A549 treated with AZD2906 at 1 μM for 4 hours (cell line): Measurements from ENCODE around the gene ZAP70. TPM values are rescaled to one million over a fixed set of nuclear protein-coding genes. Genes with fewer than 3 reads are reported as not detected.

Source experiments
- total RNA-seq: library from RNA; stranded (reverse); fragments of 200-300 nt; extraction: Qiagen RNA extraction; gene quantifications from 5 replicates; pipeline ENCODE4 v1.2.3, GENCODE V29; 2022

The ZAP70 gene
- total RNA-seq, result 0.02 to 0.18 TPM (median 0.04 TPM) in 4 of 5 replicates, not detected in the other

DNA sequence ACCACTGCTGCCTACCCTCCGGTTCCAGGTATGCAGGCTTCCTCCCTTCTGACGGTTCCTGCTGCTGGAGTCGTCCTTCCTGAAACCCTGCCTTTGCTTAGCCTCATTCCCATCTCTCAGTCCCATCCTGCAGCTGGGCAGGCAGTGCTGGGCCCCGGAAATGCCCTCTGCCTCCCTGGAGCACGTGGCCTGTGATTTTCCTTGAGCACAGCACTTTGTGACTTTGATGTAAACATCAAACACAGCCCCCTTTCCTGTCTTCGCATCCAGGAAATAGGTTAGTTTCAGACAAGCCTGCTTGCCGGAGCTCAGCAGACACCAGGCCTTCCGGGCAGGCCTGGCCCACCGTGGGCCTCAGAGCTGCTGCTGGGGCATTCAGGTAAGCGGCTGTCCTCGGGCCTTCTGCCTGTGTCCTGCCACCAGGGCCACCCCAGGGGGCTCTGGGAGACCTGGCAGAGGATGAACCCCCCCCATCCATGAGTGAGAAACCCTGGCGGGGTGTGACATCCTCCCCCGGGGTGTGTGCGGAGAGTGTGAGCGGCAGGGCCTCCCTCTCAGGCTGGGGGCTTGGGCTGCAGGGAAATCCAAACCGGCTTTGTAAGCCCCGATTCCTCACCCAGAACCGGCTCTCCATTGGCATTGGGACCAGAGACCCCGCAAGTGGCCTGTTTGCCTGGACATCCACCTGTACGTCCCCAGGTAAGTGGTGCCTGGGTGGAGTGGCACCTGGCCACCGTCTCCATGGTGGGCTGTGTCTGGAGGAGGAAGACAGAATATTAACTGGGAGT lies at the start of gene ZAP70:
TSS of gene ZAP70 (plus strand) at position 281 of the 788 bp plus-strand sequence. CDS start 10,461 bp downstream, outside the sequence.

DNA sequence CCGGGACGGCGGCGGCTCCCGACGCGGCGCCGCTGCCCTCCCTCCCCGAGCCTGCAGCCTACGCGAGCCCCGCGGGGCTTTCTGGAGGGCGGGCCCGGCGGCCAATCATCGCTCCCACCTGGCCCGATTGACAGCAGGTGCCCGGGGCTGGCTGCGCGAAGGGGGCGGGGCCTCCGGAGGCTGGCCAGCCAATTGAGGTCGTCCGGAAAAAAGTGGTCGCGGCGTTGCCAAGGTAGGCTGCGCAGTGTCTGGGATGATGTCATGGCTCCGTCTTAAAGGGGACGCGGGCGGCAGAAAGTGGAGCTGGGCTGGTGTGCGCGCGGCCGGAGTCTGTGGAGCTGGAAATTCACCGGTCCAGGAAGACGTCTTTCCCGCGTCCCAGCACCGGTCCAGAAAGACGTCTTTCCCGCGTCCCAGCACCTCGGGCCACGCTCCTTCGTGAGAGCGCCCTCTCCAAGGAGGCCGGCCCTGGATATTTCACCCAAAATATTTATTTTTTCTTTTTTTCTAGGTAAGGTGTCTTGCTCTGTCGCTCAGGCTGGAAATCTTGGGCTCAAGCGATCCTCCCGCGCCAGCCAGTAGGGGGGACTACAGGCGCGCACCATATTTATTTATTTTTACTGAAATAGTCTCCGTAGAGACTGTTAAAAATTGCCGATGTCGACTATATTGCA lies 49.3 kb upstream of the ZAP70 start, which contains the start of gene ACTR1B:
TSS of gene ACTR1B (minus strand) at position 83 of the 674 bp plus-strand sequence. CDS start 154 bp downstream, outside the sequence.

DNA sequence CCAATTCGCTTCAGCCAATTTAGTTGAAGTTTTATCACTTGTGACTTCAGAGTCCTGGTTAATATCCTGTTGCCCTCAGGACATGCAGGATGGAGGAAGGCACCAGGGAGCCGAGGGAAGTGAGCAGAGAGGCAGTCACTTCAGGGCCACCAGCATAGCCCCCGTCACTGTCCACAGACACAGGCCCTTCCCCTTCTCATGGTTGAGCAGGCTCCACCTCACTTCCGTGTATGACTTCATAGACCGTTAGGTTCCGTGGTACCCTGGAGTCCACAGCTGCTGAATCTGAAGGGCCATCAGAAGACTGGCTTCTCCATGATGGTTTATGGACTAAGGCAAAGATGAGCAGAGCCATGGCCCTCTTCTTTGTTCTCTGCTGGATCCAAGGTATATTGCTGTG lies 43.9 kb upstream of the ZAP70 start, which contains the start of gene C2orf92:
TSS of gene C2orf92 (plus strand) at position 266 of the 400 bp plus-strand sequence. CDS start at position 342, 76 bp downstream.

Other genes starting within 250 kb of the ZAP70 start
- 4.7 to 5.9 TPM (median 5.0 TPM) in 5 replicates for gene ANKRD36B, start 123.7 kb upstream of the ZAP70 start, total RNA-seq
- gene COX5B, start 67.5 kb upstream of the ZAP70 start, total RNA-seq, result 250 to 325 TPM (median 311 TPM) in 5 replicates
- gene ACTR1B, start 49.5 kb upstream of the ZAP70 start, total RNA-seq, result 35.9 to 44.5 TPM (median 42.5 TPM) in 5 replicates
- gene C2orf92, start 43.9 kb upstream of the ZAP70 start, total RNA-seq, result 0.33 to 1.0 TPM (median 0.79 TPM) in 5 replicates